Loucy (cell line): ENCODE results near the gene CIROP.

Source experiments
- H2AFZ ChIP-seq: fragments of 200-600 bp; sonication (generic); 2 replicates; pipeline ENCODE4 v1.6.0; 2016; ENCODE audit warnings: antibody characterized with exemption, mild to moderate bottlenecking, low read length, moderate library complexity
- H3F3A ChIP-seq: fragments of 200-600 bp; 2 replicates; pipeline ENCODE4 v1.6.0; 2016; ENCODE audit warnings: antibody characterized with exemption, low read depth, mild to moderate bottlenecking
- H3K27me3 ChIP-seq: fragments of 200-600 bp; sonication (generic); 2 replicates; pipeline ENCODE4 v1.6.1; 2014; ENCODE audit warnings: low read length, mild to moderate bottlenecking; ENCODE audit not compliant: insufficient read depth, poor library complexity, severe bottlenecking
- H3K36me3 ChIP-seq: fragments of 200-600 bp; sonication (generic); 2 replicates; pipeline ENCODE4 v1.6.1; 2016; ENCODE audit warnings: low read length; ENCODE audit not compliant: insufficient read depth
- H3K4me1 ChIP-seq: fragments of 200-600 bp; sonication (generic); 2 replicates; pipeline ENCODE4 v1.5.1; 2014; ENCODE audit warnings: low read length, mild to moderate bottlenecking; ENCODE audit not compliant: insufficient read depth, poor library complexity, severe bottlenecking
- H3K4me2 ChIP-seq: fragments of 200-600 bp; sonication (generic); 2 replicates; pipeline ENCODE4 v1.6.0; 2014; ENCODE audit warnings: antibody characterized with exemption, low read length, low read depth, mild to moderate bottlenecking; ENCODE audit not compliant: poor library complexity, severe bottlenecking
- H3K4me3 ChIP-seq: fragments of 200-600 bp; sonication (generic); 2 replicates; pipeline ENCODE4 v1.5.1; 2014; ENCODE audit warnings: low read length, mild to moderate bottlenecking, mixed read lengths; ENCODE audit not compliant: poor library complexity, severe bottlenecking
- H3K79me2 ChIP-seq: fragments of 200-600 bp; sonication (generic); 2 replicates; pipeline ENCODE4 v1.6.1; 2014; ENCODE audit warnings: low read length; ENCODE audit not compliant: insufficient read depth
- H3K9ac ChIP-seq: fragments of 200-600 bp; sonication (generic); 2 replicates; pipeline ENCODE4 v1.6.0; 2014; ENCODE audit warnings: mild to moderate bottlenecking, low read depth, low read length, moderate library complexity; ENCODE audit not compliant: poor library complexity, severe bottlenecking
- H3K9me2 ChIP-seq: fragments of 200-600 bp; sonication (generic); replicated peaks from 2 replicates; pipeline ENCODE4 v1.6.1; 2016; ENCODE audit warnings: low read depth, low read length, mixed read lengths
- H3K9me3 ChIP-seq: fragments of 200-600 bp; sonication (generic); 2 replicates; pipeline ENCODE4 v1.6.1; 2014; ENCODE audit warnings: mild to moderate bottlenecking, antibody characterized with exemption, low read length, low read depth; ENCODE audit not compliant: insufficient read depth
- H4K20me1 ChIP-seq: fragments of 200-600 bp; sonication (generic); 2 replicates; pipeline ENCODE4 v1.6.0; 2014; ENCODE audit warnings: antibody characterized with exemption, low read length, mild to moderate bottlenecking; ENCODE audit not compliant: insufficient read depth, poor library complexity, severe bottlenecking
- EZH2phosphoT487 ChIP-seq: fragments of 200-600 bp; IDR thresholded peaks from 2 replicates; pipeline ENCODE4 v1.6.1; 2018; ENCODE audit warnings: antibody characterized with exemption, mild to moderate bottlenecking, moderate library complexity, borderline replicate concordance
- TF ChIP-seq, protein P1 (sequence below): fragments of 200-600 bp; sonication (generic); conservative IDR thresholded peaks from 2 replicates; pipeline ENCODE4 v1.5.1; 2014; ENCODE audit warnings: mild to moderate bottlenecking, antibody characterized with exemption, low read length

CIROP gene

DNA sequence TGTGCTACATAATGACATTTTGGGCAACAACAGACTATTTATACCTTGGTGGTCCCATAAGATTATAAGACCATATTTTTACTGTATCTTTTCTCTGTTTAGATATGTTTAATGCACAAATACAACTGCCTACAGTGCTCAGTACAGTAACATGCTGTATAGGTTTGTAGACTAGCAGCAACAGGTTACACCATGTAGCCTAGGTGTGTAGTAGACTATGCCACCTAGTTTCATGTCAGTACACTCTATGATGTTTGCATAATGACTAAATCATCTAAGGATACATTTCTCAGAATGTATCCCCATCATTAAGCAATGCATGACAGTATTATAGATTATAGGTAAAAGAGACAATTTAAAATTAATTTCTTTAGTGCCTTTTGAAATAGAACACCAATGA, 45.0 kb upstream of the CIROP start:
- Histone ChIP-seq H3K9ac (no peak overlapping the region), H3K36me3 (no peaks in the 10 kb centered on the region), H3K27me3 (peaks cover 10% of the 10 kb centered on the region), H3K79me2 (no peaks in the 10 kb centered on the region), H4K20me1 (no peaks in the 10 kb centered on the region), H3K4me2 (no peak overlapping the region), H3K9me2 (no peaks in the 10 kb centered on the region), H3K4me3 (no peak overlapping the region), H3K4me1 (peaks cover 8% of the 10 kb centered on the region), H3K9me3 (no peaks in the 10 kb centered on the region), H3F3A (no peaks in the 10 kb centered on the region), H2AFZ (no peak overlapping the region)
- no peak for TF ChIP-seq EZH2phosphoT487
- TF ChIP-seq, protein P1, sequence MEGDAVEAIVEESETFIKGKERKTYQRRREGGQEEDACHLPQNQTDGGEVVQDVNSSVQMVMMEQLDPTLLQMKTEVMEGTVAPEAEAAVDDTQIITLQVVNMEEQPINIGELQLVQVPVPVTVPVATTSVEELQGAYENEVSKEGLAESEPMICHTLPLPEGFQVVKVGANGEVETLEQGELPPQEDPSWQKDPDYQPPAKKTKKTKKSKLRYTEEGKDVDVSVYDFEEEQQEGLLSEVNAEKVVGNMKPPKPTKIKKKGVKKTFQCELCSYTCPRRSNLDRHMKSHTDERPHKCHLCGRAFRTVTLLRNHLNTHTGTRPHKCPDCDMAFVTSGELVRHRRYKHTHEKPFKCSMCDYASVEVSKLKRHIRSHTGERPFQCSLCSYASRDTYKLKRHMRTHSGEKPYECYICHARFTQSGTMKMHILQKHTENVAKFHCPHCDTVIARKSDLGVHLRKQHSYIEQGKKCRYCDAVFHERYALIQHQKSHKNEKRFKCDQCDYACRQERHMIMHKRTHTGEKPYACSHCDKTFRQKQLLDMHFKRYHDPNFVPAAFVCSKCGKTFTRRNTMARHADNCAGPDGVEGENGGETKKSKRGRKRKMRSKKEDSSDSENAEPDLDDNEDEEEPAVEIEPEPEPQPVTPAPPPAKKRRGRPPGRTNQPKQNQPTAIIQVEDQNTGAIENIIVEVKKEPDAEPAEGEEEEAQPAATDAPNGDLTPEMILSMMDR: no peak

DNA sequence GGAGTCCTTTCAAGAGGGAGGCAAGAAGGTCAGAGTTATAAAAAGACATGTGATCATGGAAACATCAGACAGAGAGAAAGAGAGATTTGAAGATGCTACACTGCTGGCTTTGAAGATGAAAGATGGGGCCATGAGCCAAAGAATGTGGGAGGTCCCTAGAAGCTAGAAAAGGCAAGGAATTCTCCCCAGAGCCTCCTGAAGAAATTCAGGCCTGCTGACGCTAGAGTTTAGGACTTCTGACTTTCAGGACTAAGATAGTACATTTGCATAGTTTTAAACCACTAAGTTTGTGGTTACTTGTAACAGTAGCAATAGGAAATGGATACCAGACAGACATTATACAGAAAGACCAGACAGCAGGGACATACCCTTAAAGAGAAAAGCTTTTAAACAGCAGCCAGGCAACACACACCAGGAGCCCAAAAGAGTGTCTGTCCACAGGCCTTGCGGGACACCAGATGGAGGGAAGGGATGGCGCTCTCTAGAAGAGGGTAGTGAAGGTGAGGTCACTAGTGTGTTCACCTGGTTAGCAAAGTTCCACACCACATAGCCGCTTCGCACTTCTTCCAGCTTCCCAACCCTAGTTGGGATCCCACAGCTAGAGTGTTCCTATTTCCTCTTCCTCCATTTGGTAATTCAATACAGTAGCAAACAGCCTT, 43.9 kb upstream of the CIROP start:
- no peak for TF ChIP-seq EZH2phosphoT487
- TF ChIP-seq, protein P1: no peak
- H3F3A ChIP-seq: no peaks in the 10 kb centered on the region

DNA sequence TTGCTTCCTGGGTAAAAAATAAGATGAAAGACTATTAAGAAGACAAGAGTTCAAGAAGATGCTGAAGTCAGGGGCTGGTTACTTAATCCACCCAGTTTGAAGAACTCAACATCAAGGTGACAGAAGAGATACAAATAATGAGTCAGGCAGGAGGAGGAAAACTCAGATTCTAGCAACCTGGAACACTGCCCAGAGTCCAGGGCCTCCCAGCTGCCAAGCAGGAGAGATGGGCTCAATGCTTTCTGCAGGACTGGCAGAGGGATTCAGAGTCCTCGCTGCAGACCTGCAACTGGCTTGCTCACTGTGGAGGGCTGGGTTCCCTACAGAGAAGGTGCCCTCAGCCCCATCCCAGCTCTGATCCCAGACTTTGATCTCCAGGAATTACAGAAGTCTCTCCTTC, 42.9 kb upstream of the CIROP start:
- no peaks in the 10 kb centered on the region for H3K36me3 ChIP-seq
- no peaks in the 10 kb centered on the region for H3F3A ChIP-seq
- no peaks in the 10 kb centered on the region for H3K9me2 ChIP-seq
- TF ChIP-seq, protein P1: no peak
- no peak for TF ChIP-seq EZH2phosphoT487
- no peak overlapping the region for H3K9ac ChIP-seq
- H3K27me3 ChIP-seq: no peaks in the 10 kb centered on the region
- no peak overlapping the region for H3K4me2 ChIP-seq
- no peaks in the 10 kb centered on the region for H3K4me1 ChIP-seq
- H3K79me2 ChIP-seq: no peaks in the 10 kb centered on the region
- H3K4me3 ChIP-seq: no peak overlapping the region
- H2AFZ ChIP-seq: no peak overlapping the region
- H4K20me1 ChIP-seq: no peaks in the 10 kb centered on the region
- no peaks in the 10 kb centered on the region for H3K9me3 ChIP-seq

More for the DNA sequence above, 43.9 kb upstream of the CIROP start:
- Histone ChIP-seq H3K27me3 (peaks cover 8% of the 10 kb centered on the region), H3K36me3 (no peaks in the 10 kb centered on the region), H3K9me3 (no peaks in the 10 kb centered on the region), H3K9me2 (no peaks in the 10 kb centered on the region), H3K9ac (no peak overlapping the region), H3K79me2 (no peaks in the 10 kb centered on the region), H3K4me3 (no peak overlapping the region), H4K20me1 (no peaks in the 10 kb centered on the region), H3K4me2 (no peak overlapping the region), H3K4me1 (no peaks in the 10 kb centered on the region), H2AFZ (no peak overlapping the region)
